Keratinocyte (primary cell): Measurements from ENCODE around the gene APH1A. TPM values are rescaled to one million over a fixed set of nuclear protein-coding genes. Genes with fewer than 3 reads are reported as not detected.

Experiments used
- DNase-seq: peaks from one replicate; pipeline ENCODE4 v3.0.0-alpha.2; 2011; ENCODE audit warnings: low read depth, missing footprints, low spot score
- FAIRE-seq: peaks from 2 replicates; lab custom pipeline; 2011; peaks lifted over from hg19 to GRCh38; lab: Jason Lieb, UNC
- H2AFZ ChIP-seq: 2 replicates; pipeline ENCODE4 v1.6.0; 2012; ENCODE audit warnings: low read length, control low read depth, inconsistent platforms; ENCODE audit not compliant: control insufficient read depth
- H3K27ac ChIP-seq: 2 replicates; pipeline ENCODE4 v1.5.1; 2011; ENCODE audit warnings: low read length; ENCODE audit not compliant: control insufficient read depth, insufficient read depth
- H3K27me3 ChIP-seq: 3 replicates; pipeline ENCODE4 v1.6.0; 2011; ENCODE audit warnings: low read length; ENCODE audit not compliant: control insufficient read depth, insufficient read depth; ENCODE audit errors: extremely low read depth
- H3K36me3 ChIP-seq, 2 experiments: 2 replicates in 1 of 2; 3 replicates in 1 of 2; pipeline ENCODE4 v1.5.1; 2011; ENCODE audit warnings: low read length in 2 of 2, mild to moderate bottlenecking in 1 of 2; ENCODE audit not compliant: control insufficient read depth in 2 of 2, insufficient read depth in 2 of 2; ENCODE audit errors: extremely low read depth in 1 of 2
- H3K4me1 ChIP-seq: 3 replicates; pipeline ENCODE4 v1.5.1; 2011; ENCODE audit warnings: low read length; ENCODE audit not compliant: control insufficient read depth, insufficient read depth; ENCODE audit errors: extremely low read depth
- H3K4me2 ChIP-seq: 3 replicates; pipeline ENCODE4 v1.6.0; 2011; ENCODE audit warnings: low read depth, low read length; ENCODE audit not compliant: control insufficient read depth, insufficient read depth; ENCODE audit errors: extremely low read depth
- H3K4me3 ChIP-seq, 3 experiments: fragments of 200-600 bp in 1 of 3; sonication (generic) in 1 of 3; 2 replicates in 2 of 3; 3 replicates in 1 of 3; pipeline ENCODE4 v1.5.1; 2011 to 2016; ENCODE audit warnings: low read length in 3 of 3, mild to moderate bottlenecking in 3 of 3, control low read depth in 2 of 3, inconsistent platforms in 1 of 3, low read depth in 1 of 3, mixed read lengths in 1 of 3, mixed run types in 1 of 3, moderate library complexity in 1 of 3; ENCODE audit not compliant: control insufficient read depth in 2 of 3, insufficient read depth in 2 of 3; ENCODE audit errors: extremely low read depth in 1 of 3
- H3K79me2 ChIP-seq: 2 replicates; pipeline ENCODE4 v1.6.0; 2012; ENCODE audit warnings: low read length; ENCODE audit not compliant: control insufficient read depth, insufficient read depth
- H3K9ac ChIP-seq: 3 replicates; pipeline ENCODE4 v1.6.0; 2011; ENCODE audit warnings: low read length; ENCODE audit not compliant: control insufficient read depth, insufficient read depth; ENCODE audit errors: extremely low read depth
- H3K9me1 ChIP-seq: 3 replicates; pipeline ENCODE4 v1.6.0; 2011; ENCODE audit warnings: low read length; ENCODE audit not compliant: control insufficient read depth, insufficient read depth; ENCODE audit errors: extremely low read depth
- H3K9me3 ChIP-seq: 2 replicates; pipeline ENCODE4 v1.5.1; 2012; ENCODE audit warnings: low read depth, low read length; ENCODE audit not compliant: control insufficient read depth
- H4K20me1 ChIP-seq: 3 replicates; pipeline ENCODE4 v1.6.0; 2011; ENCODE audit warnings: low read length; ENCODE audit not compliant: control insufficient read depth, insufficient read depth; ENCODE audit errors: extremely low read depth
- CTCF ChIP-seq, 3 experiments: IDR thresholded peaks in 1 of 3; conservative IDR thresholded peaks in 1 of 3; optimal IDR thresholded peaks in 1 of 3; 2 replicates in 2 of 3; 3 replicates in 1 of 3; pipeline versions ENCODE3 to v1.5.1; 2011; ENCODE audit warnings: low read length in 3 of 3, mild to moderate bottlenecking in 3 of 3, moderate library complexity in 2 of 3, control low read depth in 1 of 3, inconsistent platforms in 1 of 3; ENCODE audit not compliant: insufficient read depth in 2 of 3; ENCODE audit errors: extremely low read depth in 1 of 3
- EZH2 ChIP-seq: IDR thresholded peaks from one replicate; pipeline ENCODE4 v1.6.1; 2012; ENCODE audit warnings: inconsistent platforms, mild to moderate bottlenecking, low read length, moderate library complexity
- dilution Hi-C: fragments of 300-500 bp; cut with MboI; formaldehyde crosslinking; loops from one replicate; pipeline ENCODE4 v1.7.0; 2020; ENCODE audit warnings: low sequenced_read_pairs; ENCODE audit not compliant: extremely low pct_ligation_motif_present
- polyA plus RNA-seq, 5 experiments: library from polyadenylated mRNA; depleted of rRNA in 3 of 5; stranded (reverse) in 3 of 5; stranded (forward) in 1 of 5; unstranded in 1 of 5; fragments of >200 nt; gene quantifications; 1 replicate in 1 of 5; 2 replicates in 3 of 5; 3 replicates in 1 of 5; pipeline versions ENCODE4 v1.2.1 to v1.2.3, GENCODE V29; 2011 to 2012; ENCODE audit warnings: missing spikeins in 2 of 5, low read depth in 1 of 5, low replicate concordance in 1 of 5

APH1A gene
- polyA plus RNA-seq, 1 donor (not counting 4 experiments of a cell fraction or from before 2014, with no cell fraction given): 149 TPM

DNA sequence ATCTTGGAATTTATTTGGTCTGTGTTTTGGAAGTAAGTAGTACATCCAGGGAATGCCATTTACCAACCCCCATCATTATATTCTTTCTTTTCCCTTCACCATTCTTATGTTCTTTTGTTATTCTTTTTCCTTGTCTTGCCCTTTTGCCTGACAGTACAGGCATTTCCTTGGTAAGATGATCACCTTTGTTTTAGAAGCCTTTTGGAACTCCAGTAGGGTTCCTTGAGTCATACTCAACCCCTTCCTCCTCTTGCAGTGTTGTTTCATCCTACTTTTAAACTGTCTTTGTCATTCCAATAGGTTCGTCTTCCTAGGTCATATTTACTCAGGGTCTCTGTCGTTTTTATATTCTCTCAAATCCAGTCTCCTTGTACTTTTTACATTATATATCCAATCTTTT lies 34.1 kb upstream of the APH1A start:
- DNase-seq: no peak
- H3K4me1 ChIP-seq: no peaks in the 10 kb centered on the region

GRCh38 chr1:150302338-150302737 lies 33.5 kb upstream of the APH1A start:
- Histone ChIP-seq H2AFZ (no peak overlapping the region), H3K9me3 (no peaks in the 10 kb centered on the region), H3K4me3 (no peak overlapping the region), H3K4me2 (no peak overlapping the region), H3K27ac (no peak overlapping the region), H3K79me2 (peaks cover 14% of the 10 kb centered on the region), H3K9me1 (no peaks in the 10 kb centered on the region), H4K20me1 (no peaks in the 10 kb centered on the region), H3K4me1 (no peaks in the 10 kb centered on the region), H3K9ac (no peak overlapping the region), H3K36me3 (peaks cover 6 to 11% of the 10 kb centered on the region in 2 experiments), H3K27me3 (no peaks in the 10 kb centered on the region)
- DNase-seq: no peak
- dilution Hi-C loops: no loop called here
- TF ChIP-seq EZH2: no peak
- TF ChIP-seq CTCF (optimal IDR thresholded peaks at IDR 0.05 in 1 of 3, IDR thresholded peaks at IDR 0.05 in 1 of 3, conservative IDR thresholded peaks at IDR 0.05 in 1 of 3; ENCODE audit: extremely low read depth in 1 of 3, insufficient read depth in 2 of 3, low read length in 3 of 3): no peak
- FAIRE-seq: no peak

More for the DNA sequence above, 34.1 kb upstream of the APH1A start:
- H3K27me3 ChIP-seq: no peaks in the 10 kb centered on the region
- no peak overlapping the region for H2AFZ ChIP-seq
- dilution Hi-C loops: no loop called here
- H3K4me3 ChIP-seq: no peak overlapping the region
- TF ChIP-seq EZH2: no peak
- no peak for TF ChIP-seq CTCF (optimal IDR thresholded peaks at IDR 0.05 in 1 of 3, IDR thresholded peaks at IDR 0.05 in 1 of 3, conservative IDR thresholded peaks at IDR 0.05 in 1 of 3; ENCODE audit: extremely low read depth in 1 of 3, insufficient read depth in 2 of 3, low read length in 3 of 3)
- no peaks in the 10 kb centered on the region for H3K9me3 ChIP-seq
- FAIRE-seq: no peak
- no peaks in the 10 kb centered on the region for H4K20me1 ChIP-seq
- peaks cover 9 to 11% of the 10 kb centered on the region in 2 experiments for H3K36me3 ChIP-seq
- no peaks in the 10 kb centered on the region for H3K9me1 ChIP-seq
- no peak overlapping the region for H3K4me2 ChIP-seq
- H3K27ac ChIP-seq: no peak overlapping the region
- no peak overlapping the region for H3K9ac ChIP-seq
- peaks cover 11% of the 10 kb centered on the region for H3K79me2 ChIP-seq
